Body of pancreas (tissue), 4 donors: ENCODE results near the gene RAD51AP2. TPM values are rescaled to one million over a fixed set of nuclear protein-coding genes. Genes with fewer than 3 reads are reported as not detected.

Source experiments
- ATAC-seq: fragments of 150-250 bp; one replicate; pipeline ENCODE4 v1.9.1; 2016
- DNase-seq, 4 donors: peaks; one replicate each; pipeline ENCODE4 v3.0.0-alpha.2; 2019
- H3K27ac ChIP-seq, 4 donors: fragments of 200-600 bp; sonication (generic); 1 replicate in 3 of 4; 2 replicates in 1 of 4; pipeline versions ENCODE4 v1.5.1 to v1.6.1; 2016 to 2019; ENCODE audit warnings: mild to moderate bottlenecking in 1 of 4, mixed read lengths in 1 of 4, moderate library complexity in 1 of 4
- H3K27me3 ChIP-seq, 2 donors: fragments of 200-600 bp; sonication (generic); one replicate each; pipeline ENCODE4 v1.6.0; 2016; ENCODE audit warnings: mild to moderate bottlenecking in 1 of 2
- H3K36me3 ChIP-seq, 2 donors: fragments of 200-600 bp; sonication (generic); replicated peaks in 1 of 2; 2 replicates each; pipeline ENCODE4 v1.5.1; 2016; ENCODE audit warnings: low read depth in 2 of 2; ENCODE audit not compliant: insufficient read depth in 1 of 2
- H3K4me1 ChIP-seq: fragments of 200-600 bp; sonication (generic); one replicate; pipeline ENCODE4 v1.6.0; 2016
- H3K4me3 ChIP-seq, 2 donors: fragments of 200-600 bp; sonication (generic); 1 replicate in 1 of 2; 2 replicates in 1 of 2; pipeline ENCODE4 v1.5.1; 2016 to 2019
- H3K9me3 ChIP-seq, 3 donors: fragments of 200-600 bp; sonication (generic); 1 replicate in 2 of 3; 2 replicates in 1 of 3; pipeline ENCODE4 v1.5.1; 2016
- POLR2A ChIP-seq, 3 donors: fragments of 450-650 bp; IDR thresholded peaks; one replicate each; pipeline ENCODE4 v1.6.1; 2016; ENCODE audit warnings: antibody characterized with exemption in 3 of 3, mild to moderate bottlenecking in 2 of 3
- WGBS, 2 donors: methylation state at CpG; one replicate each; pipeline ENCODE4 v1.1.5; 2017; 5-methylcytosine and 5-hydroxymethylcytosine counted together
- intact Hi-C: fragments of 100-400 bp; cut with DNase I; formaldehyde crosslinking; loops from one replicate; pipeline ENCODE4 v1.15.1; 2023
- total RNA-seq, 2 donors: library from RNA; depleted of rRNA; stranded (reverse); fragments of >200 nt; gene quantifications; one replicate each; pipeline ENCODE4 v1.1.0, GENCODE V29; 2016
- TF ChIP-seq, protein P1 (sequence below), 7 experiments: fragments of 450-650 bp in 4 of 7; fragments of 200-600 bp in 3 of 7; sonication (generic) in 3 of 7; IDR thresholded peaks; one replicate each; pipeline ENCODE4 v1.5.1; 2016 to 2019; ENCODE audit warnings: antibody characterized with exemption in 7 of 7

The RAD51AP2 gene
- total RNA-seq, 2 donors from 2014 or later: 0.26 TPM; not detected in 1

GRCh38 chr2:17545680-17546613, 27.7 kb upstream of the RAD51AP2 start:
- TF ChIP-seq, protein P1, sequence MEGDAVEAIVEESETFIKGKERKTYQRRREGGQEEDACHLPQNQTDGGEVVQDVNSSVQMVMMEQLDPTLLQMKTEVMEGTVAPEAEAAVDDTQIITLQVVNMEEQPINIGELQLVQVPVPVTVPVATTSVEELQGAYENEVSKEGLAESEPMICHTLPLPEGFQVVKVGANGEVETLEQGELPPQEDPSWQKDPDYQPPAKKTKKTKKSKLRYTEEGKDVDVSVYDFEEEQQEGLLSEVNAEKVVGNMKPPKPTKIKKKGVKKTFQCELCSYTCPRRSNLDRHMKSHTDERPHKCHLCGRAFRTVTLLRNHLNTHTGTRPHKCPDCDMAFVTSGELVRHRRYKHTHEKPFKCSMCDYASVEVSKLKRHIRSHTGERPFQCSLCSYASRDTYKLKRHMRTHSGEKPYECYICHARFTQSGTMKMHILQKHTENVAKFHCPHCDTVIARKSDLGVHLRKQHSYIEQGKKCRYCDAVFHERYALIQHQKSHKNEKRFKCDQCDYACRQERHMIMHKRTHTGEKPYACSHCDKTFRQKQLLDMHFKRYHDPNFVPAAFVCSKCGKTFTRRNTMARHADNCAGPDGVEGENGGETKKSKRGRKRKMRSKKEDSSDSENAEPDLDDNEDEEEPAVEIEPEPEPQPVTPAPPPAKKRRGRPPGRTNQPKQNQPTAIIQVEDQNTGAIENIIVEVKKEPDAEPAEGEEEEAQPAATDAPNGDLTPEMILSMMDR (IDR thresholded peaks at IDR 0.05): no peak
- no peak for TF ChIP-seq POLR2A (IDR thresholded peaks at IDR 0.05)
- DNase-seq: no peak
- H3K27me3 ChIP-seq: peaks cover 0 to 7% of the 10 kb centered on the region in 2 donors
- ATAC-seq: no peak
- intact Hi-C loops: no loop called here
- WGBS, 2 donors: 24 to 32% methylated on average over 5 of the region's 5 CpGs
- peaks cover 7% of the 10 kb centered on the region for H3K4me1 ChIP-seq
- H3K9me3 ChIP-seq: no peaks in the 10 kb centered on the region
- H3K36me3 ChIP-seq: no peaks in the 10 kb centered on the region
- H3K4me3 ChIP-seq: no peak overlapping the region
- no peak overlapping the region for H3K27ac ChIP-seq

- H3K9me3 ChIP-seq: no peaks in the 10 kb centered on the region
- TF ChIP-seq, protein P1 (IDR thresholded peaks at IDR 0.05): no peak
- TF ChIP-seq POLR2A (IDR thresholded peaks at IDR 0.05): no peak
- DNase-seq: no peak
- WGBS, 2 donors: 85 to 93% methylated on average over 3 of the region's 3 CpGs
- ATAC-seq: no peak
- H3K36me3 ChIP-seq: no peaks in the 10 kb centered on the region
- peaks cover 17% of the 10 kb centered on the region for H3K4me1 ChIP-seq
- intact Hi-C loops: no loop called here
- peaks cover 0 to 7% of the 10 kb centered on the region in 2 donors for H3K27me3 ChIP-seq
- no peak overlapping the region for H3K4me3 ChIP-seq
- H3K27ac ChIP-seq: no peak overlapping the region
These were observed 26.0 kb upstream of the RAD51AP2 start for GRCh38 chr2:17544256-17544655.

DNA sequence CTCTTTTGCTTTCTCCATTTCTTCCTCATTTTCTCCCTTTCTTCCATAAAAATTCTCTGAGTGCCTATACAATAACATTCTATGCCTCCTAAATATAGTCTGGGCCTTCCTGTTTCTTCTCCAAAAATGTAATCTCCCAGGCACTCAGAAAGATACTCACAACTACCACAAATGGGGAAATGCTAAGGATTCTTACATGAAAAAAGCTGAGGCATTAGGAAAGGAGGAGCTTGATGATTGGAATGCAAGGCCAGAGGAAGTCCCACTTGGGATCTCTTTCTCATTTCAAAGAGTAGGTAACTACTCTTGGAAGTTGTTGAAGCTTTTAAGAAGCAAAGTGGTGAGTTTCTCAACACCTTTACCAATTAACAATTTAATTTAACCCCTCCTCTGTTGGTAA, 25.6 kb upstream of the RAD51AP2 start:
- H3K4me1 ChIP-seq: peaks cover 17% of the 10 kb centered on the region
- H3K36me3 ChIP-seq: no peaks in the 10 kb centered on the region
- no peak for TF ChIP-seq POLR2A (IDR thresholded peaks at IDR 0.05)
- TF ChIP-seq, protein P1 (IDR thresholded peaks at IDR 0.05): no peak
- DNase-seq (no peak), ATAC-seq (no peak)
- H3K27ac ChIP-seq: no peak overlapping the region
- H3K9me3 ChIP-seq: no peaks in the 10 kb centered on the region
- intact Hi-C loops: no loop called here
- peaks cover 0 to 7% of the 10 kb centered on the region in 2 donors for H3K27me3 ChIP-seq
- no peak overlapping the region for H3K4me3 ChIP-seq

GRCh38 chr2:17543131-17543660, 25.0 kb upstream of the RAD51AP2 start:
- no peak overlapping the region for H3K27ac ChIP-seq
- ATAC-seq (no peak), DNase-seq (no peak)
- H3K36me3 ChIP-seq: no peaks in the 10 kb centered on the region
- no peak for TF ChIP-seq POLR2A (IDR thresholded peaks at IDR 0.05)
- TF ChIP-seq, protein P1 (IDR thresholded peaks at IDR 0.05): no peak
- 67 to 68% methylated on average over 6 of the region's 6 CpGs for WGBS, 2 donors
- H3K4me3 ChIP-seq: no peak overlapping the region
- no peaks in the 10 kb centered on the region for H3K9me3 ChIP-seq
- intact Hi-C loops: no loop called here
- H3K4me1 ChIP-seq: peaks cover 20% of the 10 kb centered on the region
- H3K27me3 ChIP-seq: peaks cover 0 to 7% of the 10 kb centered on the region in 2 donors
